Fibroblast of lung (primary cell): Measurements from ENCODE around the gene OPRM1. TPM values are rescaled to one million over a fixed set of nuclear protein-coding genes. Genes with fewer than 3 reads are reported as not detected.

Experiments used
- DNase-seq, 2 donors: peaks; one replicate each; pipeline versions ENCODE4 v3.0.0 to v3.0.0-alpha.2; 2010; ENCODE audit warnings: low read depth in 2 of 2
- H2AFZ ChIP-seq: 2 replicates; pipeline ENCODE4 v1.5.1; 2012; ENCODE audit warnings: low read length, control low read depth, inconsistent platforms
- H3K27ac ChIP-seq: 2 replicates; pipeline ENCODE4 v1.5.1; 2011; ENCODE audit warnings: low read length, control low read depth; ENCODE audit not compliant: insufficient read depth
- H3K27me3 ChIP-seq: 2 replicates; pipeline ENCODE4 v1.5.1; 2011; ENCODE audit warnings: mild to moderate bottlenecking, low read length; ENCODE audit not compliant: control insufficient read depth, insufficient read depth
- H3K36me3 ChIP-seq: 2 replicates; pipeline ENCODE4 v1.5.1; 2011; ENCODE audit warnings: low read length; ENCODE audit not compliant: control insufficient read depth, insufficient read depth
- H3K4me1 ChIP-seq: 2 replicates; pipeline ENCODE4 v1.5.1; 2011; ENCODE audit warnings: low read length; ENCODE audit not compliant: control insufficient read depth, insufficient read depth; ENCODE audit errors: extremely low read depth
- H3K4me2 ChIP-seq: 2 replicates; pipeline ENCODE4 v1.5.1; 2011; ENCODE audit warnings: low read length, control low read depth; ENCODE audit not compliant: insufficient read depth; ENCODE audit errors: extremely low read depth
- H3K4me3 ChIP-seq, 4 experiments: fragments of 200-600 bp in 1 of 4; sonication (generic) in 1 of 4; replicated peaks in 1 of 4; 2 replicates each; pipeline ENCODE4 v1.5.1; 2011 to 2016; ENCODE audit warnings: low read length in 4 of 4, low read depth in 3 of 4, mild to moderate bottlenecking in 3 of 4, control low read depth in 2 of 4, inconsistent platforms in 1 of 4, mixed read lengths in 1 of 4; ENCODE audit not compliant: insufficient read depth in 1 of 4; ENCODE audit errors: control extremely low read depth in 1 of 4
- H3K79me2 ChIP-seq: 2 replicates; pipeline ENCODE4 v1.5.1; 2012; ENCODE audit warnings: mild to moderate bottlenecking, low read length, inconsistent platforms; ENCODE audit not compliant: control insufficient read depth, insufficient read depth
- H3K9ac ChIP-seq: 2 replicates; pipeline ENCODE4 v1.5.1; 2011; ENCODE audit warnings: mild to moderate bottlenecking, low read length, control low read depth; ENCODE audit not compliant: insufficient read depth
- H3K9me3 ChIP-seq: 2 replicates; pipeline ENCODE4 v1.5.1; 2012; ENCODE audit warnings: low read depth, low read length; ENCODE audit not compliant: control insufficient read depth, insufficient read depth
- H4K20me1 ChIP-seq: 2 replicates; pipeline ENCODE4 v1.5.1; 2011; ENCODE audit warnings: low read length; ENCODE audit not compliant: control insufficient read depth, insufficient read depth; ENCODE audit errors: extremely low read depth
- EZH2 ChIP-seq: IDR thresholded peaks from 2 replicates; pipeline ENCODE4 v1.5.1; 2012; ENCODE audit warnings: low read length, control low read depth, mild to moderate bottlenecking; ENCODE audit errors: missing control alignments
- polyA plus RNA-seq, 2 donors: library from polyadenylated mRNA; depleted of rRNA in 1 of 2; stranded (reverse) in 1 of 2; unstranded in 1 of 2; fragments of >200 nt; gene quantifications; 2 replicates each; pipeline ENCODE4 v1.2.1, GENCODE V29; 2011 to 2012; ENCODE audit warnings: missing spikeins in 1 of 2
- total RNA-seq: library from RNA; depleted of rRNA; stranded (reverse); fragments of >200 nt; gene quantifications from 2 replicates; pipeline ENCODE4 v1.2.1, GENCODE V29; 2014
- TF ChIP-seq, protein P1 (sequence below), 2 donors: IDR thresholded peaks in 1 of 2; conservative IDR thresholded peaks in 1 of 2; 1 replicate in 1 of 2; 2 replicates in 1 of 2; pipeline ENCODE4 v1.5.1; 2011 to 2012; ENCODE audit warnings: low read length in 2 of 2, control low read depth in 1 of 2, inconsistent platforms in 1 of 2, low read depth in 1 of 2, mild to moderate bottlenecking in 1 of 2

OPRM1 gene
- total and polyA plus RNA-seq, 2 donors (not counting 1 experiment from before 2014, with no cell fraction given): not detected

DNA sequence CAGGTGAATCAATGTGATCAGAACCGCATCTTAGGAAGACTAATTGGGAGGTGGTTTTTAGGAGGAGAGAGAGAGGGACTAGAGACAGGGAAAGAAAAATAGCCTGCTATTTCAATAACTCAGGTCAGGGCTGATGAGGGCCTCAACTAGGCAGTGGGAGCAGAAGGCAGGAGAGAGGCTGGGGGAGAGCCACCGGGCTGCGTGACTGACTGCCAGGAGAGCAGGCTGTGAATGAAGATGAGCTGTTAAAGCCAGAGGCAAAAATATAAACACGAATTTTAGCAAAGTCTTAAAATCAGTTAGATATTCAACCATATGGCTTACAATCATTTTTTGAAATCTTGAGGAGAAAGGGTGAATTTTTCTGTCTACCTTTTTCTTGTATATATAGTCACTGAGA is 168.0 kb downstream of the OPRM1 start:
- Histone ChIP-seq H3K4me2 (no peak overlapping the region), H4K20me1 (no peaks in the 10 kb centered on the region), H3K9ac (no peak overlapping the region), H3K79me2 (no peaks in the 10 kb centered on the region), H3K4me3 (no peak overlapping the region), H3K27ac (no peak overlapping the region), H3K9me3 (no peaks in the 10 kb centered on the region), H3K27me3 (no peaks in the 10 kb centered on the region), H3K4me1 (no peaks in the 10 kb centered on the region), H2AFZ (no peak overlapping the region), H3K36me3 (no peaks in the 10 kb centered on the region)
- no peak for DNase-seq
- TF ChIP-seq EZH2: no peak

DNA sequence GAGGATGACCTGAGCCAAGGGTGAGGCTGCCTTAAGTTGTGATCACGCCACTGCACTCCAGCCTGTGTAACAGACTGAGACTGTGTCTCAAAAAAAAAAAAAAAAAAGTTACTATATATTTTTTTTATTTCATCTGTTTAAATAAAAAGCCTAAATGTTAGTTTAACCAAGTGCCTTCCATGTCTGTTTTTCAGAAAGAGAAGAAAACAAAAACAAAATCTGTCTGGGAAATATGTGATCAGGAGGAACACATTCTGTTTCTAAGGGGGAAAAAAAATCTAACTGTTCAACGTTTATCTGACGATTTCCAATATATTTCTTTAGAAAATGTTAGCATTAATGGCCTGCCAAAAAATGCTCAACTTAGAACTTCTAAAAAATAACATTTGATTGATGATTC is 170.5 kb downstream of the OPRM1 start:
- H3K9ac ChIP-seq: no peak overlapping the region
- H3K79me2 ChIP-seq: no peaks in the 10 kb centered on the region
- H3K4me1 ChIP-seq: no peaks in the 10 kb centered on the region
- H3K9me3 ChIP-seq: no peaks in the 10 kb centered on the region
- no peak for TF ChIP-seq EZH2
- TF ChIP-seq, protein P1, sequence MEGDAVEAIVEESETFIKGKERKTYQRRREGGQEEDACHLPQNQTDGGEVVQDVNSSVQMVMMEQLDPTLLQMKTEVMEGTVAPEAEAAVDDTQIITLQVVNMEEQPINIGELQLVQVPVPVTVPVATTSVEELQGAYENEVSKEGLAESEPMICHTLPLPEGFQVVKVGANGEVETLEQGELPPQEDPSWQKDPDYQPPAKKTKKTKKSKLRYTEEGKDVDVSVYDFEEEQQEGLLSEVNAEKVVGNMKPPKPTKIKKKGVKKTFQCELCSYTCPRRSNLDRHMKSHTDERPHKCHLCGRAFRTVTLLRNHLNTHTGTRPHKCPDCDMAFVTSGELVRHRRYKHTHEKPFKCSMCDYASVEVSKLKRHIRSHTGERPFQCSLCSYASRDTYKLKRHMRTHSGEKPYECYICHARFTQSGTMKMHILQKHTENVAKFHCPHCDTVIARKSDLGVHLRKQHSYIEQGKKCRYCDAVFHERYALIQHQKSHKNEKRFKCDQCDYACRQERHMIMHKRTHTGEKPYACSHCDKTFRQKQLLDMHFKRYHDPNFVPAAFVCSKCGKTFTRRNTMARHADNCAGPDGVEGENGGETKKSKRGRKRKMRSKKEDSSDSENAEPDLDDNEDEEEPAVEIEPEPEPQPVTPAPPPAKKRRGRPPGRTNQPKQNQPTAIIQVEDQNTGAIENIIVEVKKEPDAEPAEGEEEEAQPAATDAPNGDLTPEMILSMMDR (conservative IDR thresholded peaks at IDR 0.05 in 1 of 2, IDR thresholded peaks at IDR 0.05 in 1 of 2; ENCODE audit: low read depth in 1 of 2, low read length in 2 of 2): no peak
- no peak for DNase-seq
- H3K27me3 ChIP-seq: no peaks in the 10 kb centered on the region
- H3K36me3 ChIP-seq: no peaks in the 10 kb centered on the region
- H4K20me1 ChIP-seq: no peaks in the 10 kb centered on the region
- no peak overlapping the region for H2AFZ ChIP-seq
- H3K4me3 ChIP-seq: no peak overlapping the region
- H3K27ac ChIP-seq: no peak overlapping the region
- H3K4me2 ChIP-seq: no peak overlapping the region

DNA sequence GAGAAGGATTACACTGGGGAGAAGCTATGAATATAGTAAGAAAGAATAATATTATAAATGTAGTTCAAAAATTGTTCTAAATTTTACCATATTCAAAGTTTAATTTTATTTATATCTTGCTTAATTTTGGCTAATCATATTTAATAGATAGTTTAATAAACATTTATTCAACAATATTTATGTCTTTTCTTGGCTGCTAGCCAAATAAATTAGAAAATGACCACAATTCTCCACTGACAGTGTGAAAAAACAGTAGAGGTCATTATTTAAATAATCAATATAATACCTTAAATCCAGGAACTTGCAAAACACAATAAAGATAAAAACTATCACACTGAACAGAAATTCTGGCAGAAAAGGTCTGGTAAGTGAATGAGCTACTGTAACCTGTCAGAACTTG is 171.6 kb downstream of the OPRM1 start:
- Histone ChIP-seq H2AFZ (no peak overlapping the region), H3K79me2 (no peaks in the 10 kb centered on the region), H3K36me3 (no peaks in the 10 kb centered on the region), H3K4me3 (no peak overlapping the region), H3K27me3 (no peaks in the 10 kb centered on the region), H4K20me1 (no peaks in the 10 kb centered on the region), H3K4me2 (no peak overlapping the region), H3K27ac (no peak overlapping the region), H3K4me1 (no peaks in the 10 kb centered on the region), H3K9ac (no peak overlapping the region), H3K9me3 (no peaks in the 10 kb centered on the region)
- TF ChIP-seq, protein P1 (conservative IDR thresholded peaks at IDR 0.05 in 1 of 2, IDR thresholded peaks at IDR 0.05 in 1 of 2; ENCODE audit: low read depth in 1 of 2, low read length in 2 of 2): no peak
- TF ChIP-seq EZH2: no peak
- DNase-seq: no peak

DNA sequence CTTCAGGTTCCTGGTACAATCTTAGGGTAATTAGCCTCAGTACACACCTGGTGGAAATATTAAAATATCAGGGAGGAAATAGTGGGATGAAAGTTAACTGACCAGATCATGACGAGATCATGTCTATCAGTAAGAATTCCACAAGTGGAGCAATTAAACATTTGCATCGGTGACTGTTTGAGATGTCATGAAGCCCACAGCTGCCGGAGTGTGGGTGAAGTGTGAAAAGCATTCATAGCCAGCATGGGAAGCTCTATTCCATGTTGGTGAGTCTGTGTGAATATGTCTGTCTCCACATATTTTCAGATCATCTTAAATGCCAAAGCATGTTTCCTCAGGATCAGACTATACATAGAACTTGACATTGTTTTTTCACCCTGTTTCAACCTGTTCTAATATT is 174.7 kb downstream of the OPRM1 start:
- TF ChIP-seq EZH2: no peak
- TF ChIP-seq, protein P1 (conservative IDR thresholded peaks at IDR 0.05 in 1 of 2, IDR thresholded peaks at IDR 0.05 in 1 of 2; ENCODE audit: low read depth in 1 of 2, low read length in 2 of 2): no peak

More for the DNA sequence above, 174.7 kb downstream of the OPRM1 start:
- Histone ChIP-seq H3K4me2 (no peak overlapping the region), H3K9ac (no peak overlapping the region), H3K27me3 (no peaks in the 10 kb centered on the region), H2AFZ (no peak overlapping the region), H3K79me2 (no peaks in the 10 kb centered on the region), H4K20me1 (no peaks in the 10 kb centered on the region), H3K27ac (no peak overlapping the region), H3K9me3 (no peaks in the 10 kb centered on the region), H3K4me1 (no peaks in the 10 kb centered on the region), H3K4me3 (no peak overlapping the region), H3K36me3 (no peaks in the 10 kb centered on the region)
- no peak for DNase-seq
